Occipital lobe (tissue), 2 donors: ENCODE measurements around the gene PRKCE. TPM values are rescaled to one million over a fixed set of nuclear protein-coding genes. Genes with fewer than 3 reads are reported as not detected.

Experiments
- DNase-seq: peaks from one replicate; lab custom pipeline; 2025; lab: John Stamatoyannopoulos, UW
- total RNA-seq: library from RNA; depleted of rRNA; stranded (reverse); fragments of >200 nt; gene quantifications from one replicate; pipeline ENCODE4 v1.2.3, GENCODE V29; 2014

The PRKCE gene
- total RNA-seq, 1 donor from 2014 or later = 62.2 TPM

GRCh38 chr2:46162329-46163097 is 511.0 kb downstream of the PRKCE start:
- DNase-seq = no peak

- DNase-seq = no peak
These were observed 511.6 kb downstream of the PRKCE start for GRCh38 chr2:46163098-46163430.

GRCh38 chr2:46163804-46164528 is 512.5 kb downstream of the PRKCE start:
- no peak for DNase-seq

GRCh38 chr2:46164529-46165301 is 513.2 kb downstream of the PRKCE start:
- DNase-seq = peak; percentile 31

GRCh38 chr2:46165916-46166315 is 514.4 kb downstream of the PRKCE start:
- no peak for DNase-seq

- DNase-seq = no peak
These were observed 515.9 kb downstream of the PRKCE start for GRCh38 chr2:46167406-46167805.

- DNase-seq = no peak
These were observed 516.4 kb downstream of the PRKCE start for GRCh38 chr2:46167924-46168323.

- no peak for DNase-seq
These were observed 518.0 kb downstream of the PRKCE start for GRCh38 chr2:46169467-46169866.

- DNase-seq = no peak
These were observed 518.6 kb downstream of the PRKCE start for GRCh38 chr2:46170026-46170425.

GRCh38 chr2:46170611-46171350 is 519.3 kb downstream of the PRKCE start:
- no peak for DNase-seq

- DNase-seq = peak; percentile 57
These were observed 520.0 kb downstream of the PRKCE start for GRCh38 chr2:46171411-46171953.

GRCh38 chr2:46171996-46172546 is 520.6 kb downstream of the PRKCE start:
- DNase-seq = no peak

- DNase-seq = no peak
These were observed 521.6 kb downstream of the PRKCE start for GRCh38 chr2:46173030-46173429.

GRCh38 chr2:46173636-46174250 is 522.3 kb downstream of the PRKCE start:
- DNase-seq = no peak

- DNase-seq = no peak
These were observed 523.1 kb downstream of the PRKCE start for GRCh38 chr2:46174345-46175170.

GRCh38 chr2:46175419-46175818 is 523.9 kb downstream of the PRKCE start:
- DNase-seq = no peak

- DNase-seq = no peak
These were observed 526.1 kb downstream of the PRKCE start for GRCh38 chr2:46177461-46178089.

GRCh38 chr2:46179037-46179621 is 527.7 kb downstream of the PRKCE start:
- no peak for DNase-seq

- no peak for DNase-seq
These were observed 528.7 kb downstream of the PRKCE start for GRCh38 chr2:46180189-46180588.
